NCI-H146 treated with DMSO at 0.1 percent for 48 hours (cell line): ENCODE results near the gene RBP5.
A peak's percentile ranks its signal among the peaks of the same experiment; 100 is the strongest.

Experiments
- DNase-seq: peaks from one replicate; lab custom pipeline; 2025; ENCODE audit not compliant: unreplicated experiment; lab: John Stamatoyannopoulos, UW

The RBP5 gene

DNA sequence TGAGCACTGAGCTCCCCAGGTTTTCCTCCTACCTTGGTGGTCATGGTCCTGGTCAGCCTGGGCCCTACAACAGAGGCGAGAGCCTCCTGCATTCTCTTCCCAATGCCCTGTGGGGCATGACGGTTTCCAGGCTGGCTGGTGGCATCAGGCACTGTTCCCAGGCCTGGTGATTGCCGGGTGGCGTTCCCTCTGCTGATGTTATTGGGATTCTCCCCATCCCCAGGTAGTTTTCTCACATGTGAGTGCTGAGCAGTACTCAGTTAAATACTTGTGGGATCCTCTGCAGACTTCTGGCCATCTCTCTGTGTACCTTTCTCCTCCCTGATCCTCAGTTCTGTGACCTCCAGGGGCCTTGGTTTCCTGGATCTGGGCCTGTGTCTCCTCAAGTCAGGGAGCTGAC lies 52.2 kb downstream of the RBP5 start:
- DNase-seq, result no peak

DNA sequence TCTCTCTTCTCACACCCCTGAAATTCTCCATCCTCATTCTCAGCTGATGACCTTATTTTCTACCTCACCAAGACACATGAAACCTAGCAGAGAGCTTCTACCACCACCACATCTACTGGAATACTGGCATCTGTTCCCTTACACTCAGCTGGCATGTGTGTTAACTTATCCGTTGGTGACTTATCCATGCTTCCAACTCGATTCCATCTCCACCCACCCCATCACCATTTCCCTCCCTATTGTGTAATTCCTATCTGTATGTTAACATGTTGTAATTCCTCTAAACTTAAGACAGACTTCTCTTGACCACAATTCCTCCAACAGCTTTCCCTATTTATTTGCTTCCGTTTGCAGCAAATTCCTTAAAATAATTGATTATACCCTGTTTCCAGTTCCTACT lies 52.8 kb downstream of the RBP5 start:
- no peak for DNase-seq

DNA sequence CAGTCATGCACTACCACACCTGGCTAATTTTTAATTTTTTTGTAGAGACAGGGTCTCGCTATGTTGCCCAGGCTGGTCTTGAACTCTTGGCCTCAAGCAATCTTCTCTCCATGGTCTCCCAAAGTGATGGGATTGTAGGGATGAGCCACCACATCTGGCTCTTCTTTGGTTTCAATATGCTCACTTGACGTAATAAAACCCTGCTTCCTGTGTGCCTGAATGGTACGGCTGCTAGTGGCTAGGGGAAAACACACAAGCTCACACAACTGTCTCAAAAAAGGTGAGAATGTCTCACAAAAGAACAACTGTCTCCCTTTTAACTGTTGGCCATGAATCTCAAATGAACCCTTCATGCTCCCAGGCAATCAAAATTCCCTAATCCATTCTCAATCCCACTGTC lies 53.2 kb downstream of the RBP5 start:
- no peak for DNase-seq

DNA sequence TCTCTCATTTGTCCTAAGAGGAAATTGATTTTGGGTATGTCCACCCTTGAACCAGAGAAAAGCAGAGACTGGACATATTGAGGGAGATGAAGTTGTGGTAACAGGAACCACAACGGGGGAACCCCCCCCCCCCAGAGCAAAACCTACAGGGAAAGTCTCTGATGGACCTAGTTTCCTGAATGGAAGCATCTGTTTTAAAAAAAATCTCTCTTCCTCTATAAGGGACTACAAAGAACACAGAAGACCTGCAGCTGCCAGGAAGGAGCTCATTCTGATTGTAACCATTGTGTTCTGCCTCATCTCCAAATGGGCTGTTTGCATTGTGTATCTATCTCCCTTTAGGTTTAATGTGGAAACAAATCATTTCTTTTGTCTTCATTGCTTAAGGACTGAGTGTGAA lies 54.7 kb downstream of the RBP5 start:
- peak; percentile 88 for DNase-seq
